CD4-positive, alpha-beta T cell treated with Interleukin-15 for 4 hours (primary cell): Measurements from ENCODE around the gene CDIP1.

Experiments
- DNase-seq: peaks from one replicate; pipeline ENCODE4 v3.0.0-alpha.2; 2020; ENCODE audit warnings: low spot score

Gene CDIP1

DNA sequence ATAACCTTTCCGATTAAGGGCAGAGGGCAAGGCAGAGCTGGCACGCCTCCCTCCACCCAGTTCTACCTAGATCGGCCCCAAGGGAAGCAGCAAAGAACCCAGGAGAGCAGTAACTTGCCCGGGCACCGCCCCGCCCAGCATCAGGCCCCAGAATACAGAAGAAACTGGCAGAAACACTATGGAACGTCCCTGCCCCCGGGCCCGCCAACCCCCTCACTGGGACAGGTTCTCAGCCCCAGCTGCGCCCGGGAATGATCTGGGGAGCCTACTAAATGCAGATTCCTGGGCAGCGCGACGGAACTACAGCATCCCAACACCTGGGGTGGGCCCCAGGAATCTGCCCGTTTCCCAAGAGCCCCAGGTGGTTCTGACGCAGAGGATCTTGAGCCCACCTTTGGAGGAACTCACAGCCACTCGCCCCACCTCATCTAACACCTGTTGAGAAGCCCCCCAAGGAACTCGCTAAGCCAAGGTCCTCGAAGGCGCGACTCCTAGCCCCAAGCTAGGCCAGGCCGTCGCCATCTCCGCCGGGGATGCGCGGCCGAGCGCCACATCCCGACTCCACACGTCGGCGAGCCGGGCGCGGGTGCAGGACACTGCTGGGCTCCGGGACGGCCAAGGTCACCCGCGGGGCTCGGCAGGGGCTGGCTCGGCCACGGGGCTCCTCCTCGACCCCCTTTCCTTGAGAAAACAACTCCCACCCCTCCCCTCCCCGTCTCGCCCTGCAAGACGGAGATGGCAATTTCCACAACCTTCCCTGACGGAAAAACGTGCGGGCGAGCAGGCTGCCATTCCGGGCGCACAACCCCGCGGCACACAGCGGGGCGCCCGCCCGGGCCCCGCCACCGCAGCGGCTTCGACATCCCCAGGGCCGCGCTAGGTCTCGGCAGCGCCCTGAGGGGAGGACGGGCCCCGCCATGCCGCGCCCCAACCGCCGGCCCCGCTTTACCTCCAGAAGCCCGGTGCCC, 913 bp downstream of the CDIP1 start:
- DNase-seq: no peak

DNA sequence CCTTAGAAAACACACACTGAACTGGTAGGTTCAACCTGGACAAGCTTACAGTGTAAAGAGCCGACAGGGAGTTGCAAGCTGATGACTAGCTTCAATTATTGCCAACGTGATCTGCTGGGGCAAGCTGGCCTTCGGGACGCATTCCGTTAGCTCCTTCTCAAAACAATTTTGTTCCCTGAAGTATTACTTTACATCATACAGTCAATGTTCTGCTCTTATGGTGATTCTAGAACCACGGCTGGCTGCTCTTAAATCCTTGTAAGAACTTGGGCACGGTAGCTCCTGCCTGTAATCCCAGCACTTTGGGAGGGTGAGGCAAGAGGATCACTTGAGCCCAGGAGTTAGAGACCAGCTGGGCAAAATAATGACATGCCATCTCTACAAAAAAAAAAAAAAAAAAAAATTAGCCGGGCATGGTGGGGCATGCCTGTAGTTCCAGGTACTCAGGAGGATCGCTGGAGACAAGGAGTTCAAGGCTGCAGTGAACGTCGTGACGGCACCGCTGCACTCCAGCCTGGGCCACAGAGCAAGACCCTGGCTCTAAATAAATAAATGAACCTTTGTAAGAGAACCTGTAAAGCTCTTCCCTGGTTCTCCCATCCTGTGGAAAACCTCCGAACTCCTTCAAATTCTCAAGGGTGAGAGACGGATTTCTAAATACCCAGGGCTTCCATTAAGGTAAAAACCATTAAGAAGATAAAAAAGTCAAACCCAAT, 2.0 kb downstream of the CDIP1 start:
- no peak for DNase-seq

DNA sequence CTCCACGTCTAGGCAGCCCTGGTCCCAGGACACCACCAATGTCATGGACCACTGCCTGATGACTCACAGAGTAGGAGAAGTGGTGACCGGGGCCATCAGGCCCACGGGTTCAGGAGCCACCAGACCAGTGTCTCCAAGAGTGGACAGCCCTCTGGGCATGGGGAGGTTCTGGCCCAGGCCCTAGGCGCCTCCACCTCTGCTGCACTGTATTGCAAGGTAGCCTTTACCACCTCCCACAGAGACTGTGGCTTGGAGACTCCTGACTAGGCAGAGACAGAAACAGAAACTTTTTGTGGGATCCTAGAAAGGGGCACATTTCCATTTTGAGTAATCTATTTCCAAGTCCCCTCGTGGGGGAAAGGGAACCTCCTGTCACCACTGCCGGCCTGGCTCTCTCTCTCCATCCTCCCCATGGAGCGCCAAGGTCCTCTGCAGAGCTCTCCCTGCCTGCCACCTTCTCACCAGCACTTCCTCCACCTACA, 2.9 kb downstream of the CDIP1 start:
- DNase-seq: no peak

GRCh38 chr16:4534151-4534790, 4.3 kb downstream of the CDIP1 start:
- DNase-seq: no peak

GRCh38 chr16:4533490-4533889, 5.1 kb downstream of the CDIP1 start:
- DNase-seq: no peak

DNA sequence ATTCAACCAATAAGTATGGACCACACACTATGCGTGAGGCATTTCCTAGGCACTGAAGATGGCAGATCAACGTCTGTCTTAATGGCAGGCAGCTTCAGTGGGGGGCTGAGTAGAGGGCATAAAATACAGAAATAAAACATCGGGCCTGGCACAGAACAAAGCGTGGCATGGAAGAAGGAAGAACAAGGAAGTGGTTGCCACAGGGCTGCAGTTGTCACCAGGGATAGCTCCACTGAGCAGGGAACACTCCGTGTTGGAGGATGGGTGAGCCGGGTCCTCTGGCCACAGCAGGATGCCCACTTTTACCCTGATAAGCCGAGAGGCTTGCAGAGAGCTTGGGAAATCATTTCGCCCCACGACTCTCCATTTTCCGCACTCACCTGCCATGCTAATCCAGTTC, 6.3 kb downstream of the CDIP1 start:
- no peak for DNase-seq

DNA sequence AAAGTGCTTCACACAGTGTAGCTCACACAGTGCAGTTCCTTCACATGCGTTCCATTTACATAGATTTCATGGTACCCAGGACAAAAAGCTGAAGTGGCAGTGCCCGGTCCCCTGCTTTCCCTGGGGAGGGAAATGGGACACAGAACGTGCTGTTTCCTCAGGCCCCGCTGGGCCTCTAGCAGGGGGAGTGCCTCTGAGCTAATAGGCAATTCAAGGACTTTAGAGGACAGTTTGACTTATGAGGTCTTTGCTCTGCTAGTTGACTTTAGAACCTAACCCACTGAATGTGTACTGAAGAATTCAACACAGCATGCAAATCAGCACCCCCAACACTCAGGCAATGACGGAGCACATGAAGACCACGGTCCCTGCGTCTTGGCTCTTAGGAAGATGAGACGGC, 6.8 kb downstream of the CDIP1 start:
- DNase-seq: no peak

- no peak for DNase-seq
These were observed 9.2 kb downstream of the CDIP1 start for GRCh38 chr16:4529085-4530060.

DNA sequence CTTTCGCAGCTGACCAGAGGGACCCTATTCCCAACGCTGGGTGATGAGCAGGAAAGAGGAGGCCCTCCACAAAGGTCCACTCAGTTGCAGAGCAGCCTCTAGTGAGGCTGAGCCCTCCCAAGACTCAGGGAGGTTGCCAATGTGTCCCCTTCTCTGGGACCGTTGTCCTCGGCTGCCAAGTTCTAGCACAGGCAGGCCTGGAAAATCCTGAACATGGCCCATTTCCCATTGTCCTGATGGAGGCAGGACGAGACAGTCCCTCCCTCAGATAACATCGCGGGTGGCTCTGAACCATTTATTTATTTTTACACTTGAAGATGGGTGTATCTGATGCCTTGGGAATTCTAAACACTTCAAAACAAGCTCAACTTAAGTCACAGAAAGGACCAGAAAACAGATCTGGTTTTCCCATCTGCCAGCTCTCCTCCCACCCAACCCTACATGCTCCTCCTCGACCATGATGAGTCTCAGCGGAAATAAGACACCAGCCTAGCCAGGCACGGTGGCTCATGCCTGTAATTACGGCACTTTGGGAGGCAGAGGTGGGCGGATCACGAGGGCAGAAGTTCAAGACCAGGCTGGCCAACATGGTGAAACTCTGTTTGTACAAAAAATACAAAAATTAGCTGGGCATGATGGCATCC, 12.8 kb downstream of the CDIP1 start:
- DNase-seq: no peak

DNA sequence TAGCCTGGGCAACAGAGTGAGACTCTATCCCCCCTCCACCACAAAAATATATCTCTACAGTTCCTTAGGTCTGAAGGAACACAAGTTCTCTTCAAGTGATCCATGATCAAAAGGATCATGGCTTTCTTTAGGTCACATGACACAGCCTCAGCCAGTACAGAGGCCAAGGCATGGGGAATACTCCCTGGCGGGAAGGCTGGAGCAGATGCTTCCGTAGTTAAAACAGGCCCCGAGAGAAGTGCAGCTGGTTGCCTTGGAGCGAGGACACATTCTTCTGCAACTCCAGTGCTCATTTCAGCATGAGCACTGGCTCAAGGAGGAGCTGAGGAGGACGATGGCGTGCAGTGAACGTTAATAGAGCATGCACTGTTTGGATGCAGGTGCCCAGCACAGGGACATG, 13.5 kb downstream of the CDIP1 start:
- no peak for DNase-seq

GRCh38 chr16:4524571-4524970, 14.0 kb downstream of the CDIP1 start:
- DNase-seq: no peak

- no peak for DNase-seq
These were observed 14.9 kb downstream of the CDIP1 start for GRCh38 chr16:4523686-4524085.

DNA sequence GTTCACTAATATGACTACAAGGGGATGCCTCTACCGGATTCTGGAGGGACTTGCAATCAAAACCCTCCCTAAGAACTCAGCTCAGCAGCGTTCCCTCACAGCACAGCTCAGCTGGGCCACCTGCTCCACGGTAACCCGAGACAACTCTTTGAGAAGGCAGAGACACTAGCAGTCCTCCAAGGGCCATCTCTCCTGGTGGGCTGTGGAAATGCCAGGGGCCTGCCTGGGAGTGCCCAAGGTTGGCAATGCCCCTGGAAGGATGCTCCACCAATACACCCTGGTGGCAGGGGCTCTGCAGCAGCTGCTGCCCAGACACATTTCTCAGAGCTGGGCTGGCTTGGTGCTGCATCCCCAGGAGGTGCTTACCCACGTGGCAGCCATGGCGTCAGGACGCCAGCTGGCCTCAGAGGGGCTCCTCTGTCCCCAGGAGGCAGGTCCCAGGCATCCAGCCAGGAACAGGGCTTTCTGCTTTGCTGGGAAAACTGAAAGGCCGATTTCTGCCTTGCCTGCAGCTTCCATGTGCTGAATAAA, 16.5 kb downstream of the CDIP1 start:
- no peak for DNase-seq

DNA sequence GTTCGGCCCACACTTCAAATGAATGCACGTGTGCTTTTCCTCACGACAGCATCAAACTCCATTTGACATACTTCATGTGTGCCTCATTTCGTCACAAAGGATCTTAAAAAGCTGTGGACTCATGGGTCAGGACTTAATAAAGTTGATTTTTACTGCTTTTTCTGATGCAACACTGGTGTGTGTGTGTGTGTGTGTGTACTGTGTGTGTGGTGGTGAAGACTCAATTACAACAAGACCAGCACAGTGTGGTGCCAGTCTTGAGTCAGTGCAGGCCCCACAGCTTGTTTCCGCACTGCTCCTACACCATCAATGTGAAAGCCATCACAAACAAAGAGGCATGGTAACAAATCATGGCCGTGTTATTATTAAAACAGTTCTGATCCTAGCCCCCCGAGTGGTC, 17.7 kb downstream of the CDIP1 start:
- no peak for DNase-seq

GRCh38 chr16:4519274-4520058, 19.1 kb downstream of the CDIP1 start:
- no peak for DNase-seq

DNA sequence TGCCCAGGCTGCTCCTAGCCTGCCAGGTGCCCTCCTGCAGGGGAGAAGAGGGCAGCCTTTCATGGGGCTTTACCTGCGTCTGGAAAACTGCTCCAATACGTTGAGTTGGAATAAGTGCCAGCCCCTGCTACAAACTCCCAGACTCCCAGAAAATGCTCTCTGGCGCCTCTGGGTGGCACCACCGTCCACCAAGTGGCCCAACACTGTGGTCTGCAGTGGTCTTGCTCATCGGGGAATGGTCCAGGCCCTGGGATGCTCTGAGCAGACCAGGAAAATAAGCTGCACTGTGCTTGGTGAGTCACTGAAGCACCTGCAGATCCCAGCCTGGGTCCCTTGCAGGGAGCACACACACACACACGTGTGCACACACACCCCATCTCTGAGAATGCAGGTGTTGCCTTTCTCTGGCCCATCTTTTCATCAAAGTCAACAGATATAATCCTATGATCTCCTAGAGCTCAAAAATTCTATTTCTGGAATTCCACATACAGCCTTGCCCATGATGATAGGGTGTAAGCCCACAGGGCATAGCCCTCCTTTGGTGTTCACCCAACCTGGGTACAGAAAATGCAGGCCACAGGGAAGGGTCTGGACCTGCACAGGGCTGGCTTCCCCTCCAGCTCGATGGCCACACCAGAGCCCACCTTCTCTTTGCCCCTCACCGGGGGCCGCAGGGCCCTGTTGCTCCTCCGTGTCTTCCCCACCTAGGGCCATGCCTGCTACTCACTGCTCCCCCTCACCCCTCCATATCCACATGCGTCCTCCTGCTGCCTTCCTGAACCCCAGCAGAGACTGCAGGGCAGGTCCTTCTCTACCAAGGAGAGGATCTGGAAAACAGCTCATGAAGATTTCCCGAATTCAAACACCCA, 20.5 kb downstream of the CDIP1 start:
- no peak for DNase-seq

DNA sequence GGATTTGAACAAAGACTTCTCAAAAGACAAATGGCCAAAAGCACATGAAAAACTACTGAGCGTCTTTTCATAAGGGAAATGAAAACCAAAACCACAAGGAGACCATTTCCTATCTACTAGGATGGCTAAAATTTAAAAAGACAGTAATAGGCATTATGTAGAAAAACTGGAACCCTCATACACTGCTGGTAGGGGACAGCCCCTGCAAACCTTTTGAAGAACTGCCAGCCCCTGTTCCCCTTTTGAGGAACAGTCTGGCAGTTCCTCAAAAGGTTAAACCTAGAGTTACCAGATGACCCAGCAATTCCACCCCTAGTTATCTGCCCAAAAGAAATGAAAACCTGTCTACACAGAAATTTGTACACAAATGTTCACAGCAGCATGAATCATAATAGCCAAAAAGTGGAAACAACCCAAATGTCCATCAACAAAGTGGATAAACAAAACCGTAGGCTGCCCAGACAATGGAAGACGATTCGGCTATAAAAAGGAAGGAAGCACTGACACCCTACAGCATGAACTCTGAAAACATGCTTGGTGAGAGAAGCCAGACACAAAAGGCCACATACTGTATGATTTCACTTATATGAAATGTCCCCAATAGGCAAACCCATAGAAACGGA, 22.9 kb downstream of the CDIP1 start:
- no peak for DNase-seq

DNA sequence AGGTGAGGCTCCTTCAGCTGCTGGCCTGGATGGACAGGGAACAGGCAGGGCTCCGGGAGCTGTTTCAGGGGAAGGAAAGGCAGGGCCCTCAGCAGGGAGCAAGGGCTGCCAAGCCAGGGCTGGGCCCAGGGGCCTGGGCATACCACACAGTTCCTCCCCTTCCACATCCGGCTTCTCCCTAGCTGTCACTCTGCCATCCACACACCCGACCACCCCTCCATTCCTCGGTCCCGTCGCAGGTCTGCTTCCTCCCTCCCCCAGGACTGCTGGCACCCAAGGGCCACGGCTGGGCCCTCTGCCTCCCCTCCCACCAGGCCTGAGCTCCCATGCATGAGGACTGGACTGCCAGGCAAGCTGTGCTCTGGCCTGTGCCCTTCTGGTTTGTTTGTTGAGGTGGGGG, 24.0 kb downstream of the CDIP1 start:
- no peak for DNase-seq
